HepG2 (cell line): ENCODE results near the gene LGALS1. TPM values are rescaled to one million over a fixed set of nuclear protein-coding genes. Genes with fewer than 3 reads are reported as not detected.

Experiments used
- ARID5B ChIP-seq: IDR thresholded peaks from 2 replicates; pipeline ENCODE4 v1.4.0; 2020; ENCODE audit warnings: mild to moderate bottlenecking, missing genetic modification reagents
- CBX1 ChIP-seq: IDR thresholded peaks from one replicate; pipeline ENCODE4 v1.6.1; 2016; ENCODE audit warnings: antibody characterized with exemption, low read depth
- CENPT ChIP-seq: sonication (generic); formaldehyde crosslinking; IDR thresholded peaks from 2 replicates; pipeline ENCODE4 v1.8.0; 2022; ENCODE audit warnings: low read depth, mild to moderate bottlenecking, moderate library complexity, missing genetic modification reagents
- CERS6 ChIP-seq: sonication (generic); formaldehyde crosslinking; IDR thresholded peaks from 2 replicates; pipeline ENCODE4 v1.5.0; 2020; ENCODE audit warnings: missing genetic modification reagents
- ESRRA ChIP-seq: sonication (generic); formaldehyde crosslinking; IDR thresholded peaks from 2 replicates; pipeline ENCODE4 v1.5.1; 2020; ENCODE audit warnings: mild to moderate bottlenecking, low read depth, missing genetic modification reagents
- KDM2A ChIP-seq: sonication (generic); formaldehyde crosslinking; IDR thresholded peaks from 2 replicates; pipeline ENCODE4 v1.4.0; 2020; ENCODE audit warnings: low read depth, missing genetic modification reagents, borderline replicate concordance
- NONO ChIP-seq, 2 experiments: fragments of 450-650 bp in 1 of 2; sonication (generic) in 1 of 2; formaldehyde crosslinking in 1 of 2; IDR thresholded peaks in 1 of 2; conservative IDR thresholded peaks in 1 of 2; 2 replicates each; pipeline versions ENCODE4 v1.6.1 to v1.8.0; 2017 to 2022; ENCODE audit warnings: mild to moderate bottlenecking in 1 of 2, missing genetic modification reagents in 1 of 2, moderate library complexity in 1 of 2
- PHF21A ChIP-seq: sonication (generic); formaldehyde crosslinking; IDR thresholded peaks from 2 replicates; pipeline ENCODE4 v1.5.0; 2020; ENCODE audit warnings: mild to moderate bottlenecking, missing genetic modification reagents
- POGK ChIP-seq: sonication (generic); formaldehyde crosslinking; conservative IDR thresholded peaks from 2 replicates; pipeline ENCODE4 v1.8.0; 2022; ENCODE audit warnings: mild to moderate bottlenecking, moderate library complexity, missing genetic modification reagents
- POLR2AphosphoS5 ChIP-seq: IDR thresholded peaks from 2 replicates; pipeline ENCODE4 v1.6.1; 2012; ENCODE audit warnings: low read depth, low read length
- SALL1 ChIP-seq: sonication (generic); formaldehyde crosslinking; IDR thresholded peaks from 2 replicates; pipeline ENCODE4 v1.8.0; 2022; ENCODE audit warnings: mild to moderate bottlenecking, missing genetic modification reagents
- SP5 ChIP-seq: IDR thresholded peaks from 2 replicates; pipeline ENCODE4 v1.6.1; 2016; ENCODE audit warnings: low read depth, borderline replicate concordance
- STAG1 ChIP-seq: sonication (generic); formaldehyde crosslinking; IDR thresholded peaks from 2 replicates; pipeline ENCODE4 v1.4.0; 2020; ENCODE audit warnings: missing genetic modification reagents
- THAP7 ChIP-seq: sonication (generic); formaldehyde crosslinking; IDR thresholded peaks from 2 replicates; pipeline ENCODE4 v1.8.1; 2023; ENCODE audit warnings: mild to moderate bottlenecking, missing genetic modification reagents
- WIZ ChIP-seq: sonication (generic); formaldehyde crosslinking; IDR thresholded peaks from 2 replicates; pipeline ENCODE4 v1.5.1; 2020; ENCODE audit warnings: mild to moderate bottlenecking, missing genetic modification reagents
- ZNF160 ChIP-seq: sonication (generic); formaldehyde crosslinking; IDR thresholded peaks from 2 replicates; pipeline ENCODE4 v1.8.0; 2022; ENCODE audit warnings: mild to moderate bottlenecking, inconsistent platforms, missing genetic modification reagents
- ZNF333 ChIP-seq: sonication (generic); formaldehyde crosslinking; IDR thresholded peaks from 2 replicates; pipeline ENCODE4 v1.4.0; 2020; ENCODE audit warnings: mild to moderate bottlenecking, missing genetic modification reagents, borderline replicate concordance
- ZNF335 ChIP-seq: sonication (generic); formaldehyde crosslinking; IDR thresholded peaks from 2 replicates; pipeline ENCODE4 v1.4.0; 2020; ENCODE audit warnings: missing genetic modification reagents
- ZNF839 ChIP-seq: sonication (generic); formaldehyde crosslinking; IDR thresholded peaks from 2 replicates; pipeline ENCODE4 v1.4.0; 2020; ENCODE audit warnings: missing genetic modification reagents, mild to moderate bottlenecking, borderline replicate concordance
- polyA plus RNA-seq, 8 experiments: library from polyadenylated mRNA; depleted of rRNA in 3 of 8; stranded (reverse) in 7 of 8; unstranded in 1 of 8; fragments of >200 nt; fragmentation: Illumina TruSeq in 4 of 8; extraction: Trizol in 4 of 8; gene quantifications; 2 replicates each; pipeline versions ENCODE4 v1.2.1 to v1.2.3, GENCODE V29; 2011 to 2016; ENCODE audit warnings: low read depth in 4 of 8, missing spikeins in 1 of 8, mixed read lengths in 1 of 8; ENCODE audit not compliant: insufficient read depth in 1 of 8
- total RNA-seq, 5 experiments: library from RNA; depleted of rRNA; stranded (reverse); fragments of >200 nt; fragmentation: Illumina TruSeq; extraction: Trizol; gene quantifications; 2 replicates each; pipeline ENCODE4 v1.2.3, GENCODE V29; 2016; ENCODE audit warnings: low read depth in 1 of 5
- TF ChIP-seq, protein P1 (sequence below): sonication (generic); formaldehyde crosslinking; IDR thresholded peaks from 2 replicates; pipeline ENCODE4 v1.8.0; 2022; ENCODE audit warnings: missing genetic modification reagents, low read depth, mild to moderate bottlenecking, borderline replicate concordance

LGALS1 gene
- total and polyA plus RNA-seq, 2 of the 13 experiments (the other 11 are each of a cell fraction or from before 2014, with no cell fraction given), result 103 to 858 TPM

- TF ChIP-seq STAG1 (CRISPR knock-in tag) (no peak), THAP7 (CRISPR knock-in tag) (no peak), CENPT (no peak), SALL1 (peak; percentile 82; the same call in 1 of the 2 replicates), SP5 (CRISPR knock-in tag) (peak; percentile 31; the same call in 1 of the 2 replicates), ZNF160 (CRISPR knock-in tag) (no peak), ZNF333 (CRISPR knock-in tag) (no peak), KDM2A (CRISPR knock-in tag) (peak; percentile 43), ZNF839 (CRISPR knock-in tag) (no peak), POGK (CRISPR knock-in tag) (no peak), CBX1 (no peak), ARID5B (CRISPR knock-in tag) (peak; percentile 79), WIZ (CRISPR knock-in tag) (no peak), NONO (IDR thresholded peaks at IDR 0.05) (no peak), NONO (CRISPR knock-in tag; conservative IDR thresholded peaks at IDR 0.05) (peak; percentile 41), POLR2AphosphoS5 (peak; percentile 80), ESRRA (CRISPR knock-in tag) (peak; percentile 78; the same call in 1 of the 2 replicates), ZNF335 (CRISPR knock-in tag) (no peak; the same call in 1 of the 2 replicates), PHF21A (peak; percentile 60), CERS6 (CRISPR knock-in tag) (no peak)
- TF ChIP-seq, protein P1, sequence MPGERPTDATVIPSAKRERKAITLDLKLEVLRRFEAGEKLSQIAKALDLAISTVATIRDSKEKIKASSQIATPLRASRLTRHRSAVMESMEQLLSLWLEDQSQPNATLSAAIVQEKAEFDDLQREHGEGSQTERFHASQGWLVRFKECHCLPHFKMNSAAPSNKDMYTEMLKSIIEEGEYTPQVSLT, result no peak
These were observed 16.2 kb upstream of the LGALS1 start (continued) for GRCh38 chr22:37659066-37659896.
